Activated gamma-delta T cell (primary cell): ENCODE results near the gene CLCN7.
"Not testable (repeated sequence)": the region's sequence is repeated elsewhere in the genome, so short reads cannot be mapped to it uniquely, and the experiment has no call there.

ENCODE experiments used
- DNase-seq: peaks from one replicate; lab custom pipeline; 2025; lab: John Stamatoyannopoulos, UW

The CLCN7 gene

DNA sequence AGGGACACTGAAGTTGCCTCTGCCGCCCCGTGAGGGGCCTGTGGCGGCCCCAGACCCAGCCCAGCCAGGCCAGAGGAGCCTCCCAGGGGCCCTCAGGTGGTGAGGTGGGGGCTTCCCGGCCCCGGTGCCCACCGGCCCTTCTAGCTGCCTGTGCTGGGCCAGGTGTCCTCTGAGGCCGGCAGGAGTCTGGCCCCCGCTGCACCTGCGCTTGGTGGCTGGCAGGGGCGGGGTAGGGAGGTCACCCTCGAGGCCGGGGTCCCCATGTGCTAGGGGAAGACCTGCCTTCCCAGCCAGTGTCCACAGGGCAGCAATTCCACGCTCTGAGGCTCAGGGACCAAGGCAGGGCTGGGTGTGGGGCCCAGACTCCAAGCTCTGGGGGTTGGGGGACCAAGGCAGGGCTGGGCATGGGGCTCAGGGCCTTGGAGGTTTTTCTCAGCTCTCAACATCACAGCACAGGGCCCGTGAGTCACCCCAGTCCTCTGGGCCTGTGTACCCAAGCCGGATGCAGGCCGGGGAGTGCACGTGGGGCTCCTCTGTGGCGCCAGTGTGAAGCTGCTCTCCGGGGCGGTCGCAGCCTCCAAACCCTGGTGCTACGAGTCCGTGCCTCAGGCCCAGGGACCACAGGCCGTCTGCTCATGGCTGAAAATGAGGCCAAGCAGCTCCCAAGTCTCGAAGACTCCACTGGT is 29.2 kb downstream of the CLCN7 start:
- DNase-seq = no peak

DNA sequence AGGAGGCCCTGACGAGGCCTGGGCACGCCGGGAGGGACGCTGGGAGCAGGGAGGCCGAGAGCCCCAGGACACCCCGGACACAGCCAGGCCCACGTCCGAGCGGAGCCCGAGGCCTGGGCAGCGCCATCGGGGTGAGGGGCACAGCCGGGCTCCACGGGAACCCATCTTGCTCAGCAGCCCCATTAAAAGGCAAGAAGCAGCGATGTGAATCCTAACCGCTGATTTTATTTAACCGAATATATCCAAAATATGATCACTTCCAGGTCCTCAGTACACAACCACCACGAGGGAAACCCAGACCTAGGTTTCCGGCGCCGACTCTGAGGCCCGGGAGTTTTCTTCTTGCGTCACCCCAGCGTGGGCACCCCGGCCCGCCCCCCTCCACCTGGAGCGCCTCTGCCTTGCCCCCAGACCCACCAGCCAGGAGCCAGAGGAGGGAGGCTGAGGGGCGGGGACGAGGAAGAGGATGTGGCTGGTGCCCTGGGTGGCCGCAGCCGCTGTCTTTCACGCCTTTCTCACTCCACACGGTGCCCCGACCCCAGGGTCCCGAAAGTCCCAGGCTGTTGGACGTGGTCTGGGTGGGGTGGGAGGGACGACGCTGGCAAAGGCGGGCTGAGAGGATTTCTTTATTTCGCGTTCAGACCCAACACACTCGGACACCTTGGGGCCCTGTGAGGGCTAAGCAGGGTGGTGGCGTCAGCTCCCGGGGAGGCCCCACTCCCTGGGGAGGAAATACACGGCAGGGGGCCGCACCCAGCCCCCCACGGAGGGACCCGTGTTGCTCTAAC is 29.9 kb downstream of the CLCN7 start:
- no peak for DNase-seq

DNA sequence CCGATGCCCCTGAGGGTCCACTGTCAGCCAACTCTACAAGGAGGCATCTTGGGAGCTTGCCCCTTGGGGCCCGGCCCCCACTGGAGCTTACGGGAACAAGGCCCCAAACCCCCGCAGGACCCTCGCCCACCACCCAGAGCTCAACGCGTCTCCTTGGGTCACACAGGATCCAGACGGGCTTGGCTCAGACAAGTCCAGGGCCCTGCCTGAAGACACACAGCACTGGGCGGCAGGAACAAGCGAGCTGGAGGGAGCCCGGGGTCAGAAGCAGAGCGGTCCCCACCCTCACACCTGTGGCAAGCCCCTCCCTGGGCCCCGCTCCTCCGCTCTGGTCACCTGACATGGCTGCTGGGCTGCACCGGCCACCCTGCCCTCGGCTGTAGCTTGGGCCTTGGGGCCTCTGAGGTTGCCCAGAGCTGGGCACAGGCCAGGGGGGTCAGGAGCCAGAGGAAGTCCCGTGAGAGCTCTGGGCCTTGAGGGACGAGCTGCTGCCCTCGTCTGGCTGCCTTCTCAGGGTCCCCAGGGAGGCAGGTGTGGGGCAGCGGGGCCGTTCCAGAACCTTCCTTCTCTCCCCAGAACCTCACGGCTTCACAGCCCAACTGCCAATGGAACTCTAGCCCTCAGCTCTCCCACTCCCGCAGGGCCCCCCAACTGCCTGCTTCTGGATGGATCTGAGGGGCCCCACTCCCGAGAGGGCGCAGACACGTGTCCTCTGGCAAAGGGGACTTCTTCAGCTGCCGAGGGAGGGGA is 30.7 kb downstream of the CLCN7 start, which contains the start of gene CCDC154:
TSS of gene CCDC154 (minus strand) at position 577 of the 750 bp plus-strand sequence. CDS start at position 343, 234 bp downstream.
- DNase-seq = no peak

DNA sequence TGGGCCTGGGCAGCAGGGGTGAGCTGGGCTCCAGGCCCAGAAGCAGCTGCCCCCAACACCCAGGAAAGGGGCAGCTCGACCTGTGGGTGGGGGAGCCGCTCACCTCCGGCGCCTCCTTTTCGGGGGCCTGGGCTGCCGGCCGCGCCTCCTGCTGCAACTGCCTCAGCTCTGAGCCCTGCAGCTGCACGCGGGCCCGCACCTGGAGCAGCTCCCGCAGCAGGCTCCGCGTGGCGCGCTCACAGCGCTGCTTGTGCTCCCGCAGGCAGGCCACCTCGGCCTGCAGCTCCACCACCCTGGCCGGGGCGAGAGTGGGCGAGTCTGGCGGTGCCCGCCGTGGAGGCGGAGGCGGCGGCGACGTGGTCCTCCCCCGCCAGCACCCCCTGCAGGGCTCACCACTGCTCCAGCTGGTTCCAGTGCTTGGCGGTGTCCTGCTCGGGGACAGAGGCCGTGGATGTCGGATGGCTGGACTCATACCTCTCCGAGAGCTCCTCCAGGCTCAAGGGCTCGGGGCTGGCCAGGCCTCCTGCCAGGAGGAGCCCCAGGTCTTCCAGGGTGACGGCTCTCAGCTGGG is 31.3 kb downstream of the CLCN7 start:
- DNase-seq = no peak

DNA sequence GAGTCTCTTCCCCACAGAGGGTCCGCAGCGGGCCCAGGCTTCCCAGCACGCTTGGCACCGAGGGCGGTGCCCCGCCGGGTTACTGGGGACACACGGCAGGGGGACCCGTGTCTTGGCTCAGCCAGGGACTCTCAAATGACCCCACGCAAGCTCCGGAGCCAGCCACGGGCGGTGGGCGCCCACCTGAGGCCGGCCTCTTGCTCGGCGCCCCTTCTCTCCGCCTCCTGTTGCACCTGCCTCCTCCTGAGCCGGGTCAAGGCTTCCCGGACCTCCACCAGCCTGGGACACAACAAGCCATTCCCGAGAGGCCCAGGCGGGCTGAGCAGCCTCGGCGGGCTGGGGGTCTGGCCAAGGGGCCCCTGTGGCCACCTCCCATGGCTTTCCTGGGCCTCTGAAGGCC is 32.1 kb downstream of the CLCN7 start:
- DNase-seq = no peak

DNA sequence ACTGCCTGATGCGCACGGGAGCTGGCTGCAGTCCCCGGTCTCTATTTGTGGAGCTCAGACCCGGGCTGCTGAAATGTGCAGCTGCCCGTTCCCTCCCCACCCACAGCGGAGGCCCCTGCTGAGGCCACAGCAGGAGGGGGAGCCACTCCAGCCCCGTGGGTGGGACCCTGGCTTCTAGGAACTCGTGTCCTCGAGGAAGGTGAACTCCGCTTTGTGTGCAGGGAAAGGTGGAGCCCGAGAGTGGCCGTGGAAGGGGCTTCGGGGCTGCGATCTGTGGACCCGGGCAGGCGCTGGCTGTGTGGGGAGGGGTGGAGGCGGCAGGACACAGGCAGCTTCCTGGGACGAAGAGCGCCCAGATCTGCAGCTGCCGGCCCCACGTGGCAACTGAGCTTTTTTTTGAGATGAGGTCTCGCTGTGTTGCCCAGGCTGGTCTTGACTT is 33.4 kb downstream of the CLCN7 start:
- DNase-seq = no peak

DNA sequence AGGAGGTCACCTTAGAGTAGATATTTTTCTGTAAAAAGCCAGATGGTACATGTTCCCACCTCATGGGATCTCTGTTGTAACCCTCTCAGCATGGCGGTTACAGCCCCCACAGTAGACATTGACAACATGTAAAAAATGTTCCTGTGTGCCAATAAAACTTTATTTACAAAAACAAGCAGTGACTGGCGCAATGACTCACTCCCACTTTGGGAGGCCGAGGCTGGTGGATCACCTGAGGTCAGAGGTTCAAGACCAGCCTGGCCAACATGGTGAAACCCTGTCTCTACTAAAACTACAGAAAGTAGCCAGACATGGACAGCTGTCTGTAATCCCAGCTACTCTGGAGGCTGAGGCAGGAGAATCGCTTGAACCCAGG is 35.1 kb downstream of the CLCN7 start:
- DNase-seq = not testable (repeated sequence)

DNA sequence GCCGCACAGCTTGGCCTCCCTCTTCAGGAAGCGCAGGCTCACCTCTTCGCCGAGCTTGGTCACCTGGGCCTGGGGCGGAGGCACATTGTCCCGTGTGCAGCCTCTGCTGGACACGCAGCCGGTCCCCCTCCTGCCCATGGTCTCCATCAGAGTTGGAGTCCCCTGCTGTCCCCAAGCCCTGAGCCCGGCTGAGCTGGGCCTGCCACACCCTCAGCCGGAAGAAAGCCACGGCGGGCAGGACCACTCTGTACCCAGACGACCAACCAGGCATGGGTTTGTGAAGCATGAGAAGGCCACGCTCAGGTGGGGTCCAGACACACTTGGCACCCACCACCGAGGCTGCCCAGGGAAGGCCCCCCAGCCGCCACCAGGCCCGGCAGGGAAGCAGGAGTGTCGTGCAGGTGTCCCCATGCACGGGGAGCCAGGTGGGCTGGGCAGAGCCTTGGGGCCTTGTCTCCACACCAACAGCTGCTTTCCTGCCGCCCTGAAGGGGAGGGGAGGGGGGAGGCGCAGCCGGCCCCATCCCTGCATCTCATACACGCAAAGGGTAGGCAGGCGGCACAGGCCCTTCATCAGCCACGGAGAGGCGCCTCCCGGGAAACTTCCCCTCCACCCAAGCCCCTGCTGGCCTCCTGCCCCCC is 35.6 kb downstream of the CLCN7 start:
- DNase-seq = no peak

DNA sequence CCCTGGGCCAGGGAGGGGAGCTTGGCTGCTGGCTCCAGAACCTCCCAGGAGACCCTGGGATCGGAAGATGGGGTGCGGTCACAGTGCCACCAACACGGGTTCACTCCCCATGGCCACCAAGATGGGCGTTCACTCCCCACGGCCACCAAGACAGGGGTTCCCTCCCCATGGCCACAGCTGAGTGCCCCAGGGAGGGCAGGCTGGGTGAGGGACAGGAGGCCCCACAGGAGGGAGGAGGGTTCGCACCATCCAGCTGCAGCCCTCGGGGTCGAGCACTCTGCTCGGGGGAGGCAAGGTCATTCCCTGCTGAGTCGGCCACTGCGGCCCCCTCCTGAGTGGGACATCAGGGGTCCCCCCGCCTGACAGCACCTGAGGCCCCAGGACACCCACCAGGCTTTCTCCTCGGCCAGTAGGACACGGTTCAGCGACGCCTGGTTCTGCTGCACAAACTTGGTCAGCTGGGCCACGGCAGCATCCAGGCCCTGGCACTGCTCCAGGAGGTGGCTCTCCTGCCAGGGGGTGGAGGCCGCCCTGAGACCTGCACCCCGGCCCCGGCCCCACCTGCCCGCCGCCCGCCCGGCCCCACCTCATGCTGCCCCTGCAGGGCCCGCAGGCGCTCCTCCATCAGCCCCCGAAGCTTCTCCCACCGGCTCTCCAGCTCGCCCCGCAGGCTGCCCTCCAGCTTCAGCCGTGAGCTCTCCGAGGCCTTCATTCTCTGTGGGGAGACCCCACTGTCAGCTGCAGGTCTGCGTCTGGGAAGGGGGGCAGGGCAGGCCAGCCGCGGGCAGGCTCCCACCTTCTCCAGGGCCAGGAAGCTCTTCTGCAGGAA is 36.4 kb downstream of the CLCN7 start:
- no peak for DNase-seq

DNA sequence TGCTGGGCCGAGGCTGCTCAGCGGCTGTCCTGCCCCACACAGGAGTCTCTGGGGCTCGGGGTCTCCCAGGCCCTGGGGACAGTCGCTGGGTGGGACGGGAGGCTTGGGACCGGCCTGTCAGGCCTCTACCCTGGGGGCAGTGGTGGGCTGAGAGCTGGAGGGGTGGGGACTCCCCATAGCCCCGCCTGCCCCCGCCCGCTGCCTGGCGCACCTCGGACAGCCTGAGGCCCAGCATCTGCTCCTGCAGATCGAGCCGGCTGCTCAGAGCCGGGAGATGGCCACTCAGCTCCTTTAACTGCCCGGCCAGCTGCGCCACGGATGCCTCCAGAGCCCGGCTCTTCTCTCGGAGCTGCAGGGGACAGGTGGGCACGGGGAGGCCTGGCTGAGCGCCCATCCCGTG is 37.2 kb downstream of the CLCN7 start:
- DNase-seq = no peak

DNA sequence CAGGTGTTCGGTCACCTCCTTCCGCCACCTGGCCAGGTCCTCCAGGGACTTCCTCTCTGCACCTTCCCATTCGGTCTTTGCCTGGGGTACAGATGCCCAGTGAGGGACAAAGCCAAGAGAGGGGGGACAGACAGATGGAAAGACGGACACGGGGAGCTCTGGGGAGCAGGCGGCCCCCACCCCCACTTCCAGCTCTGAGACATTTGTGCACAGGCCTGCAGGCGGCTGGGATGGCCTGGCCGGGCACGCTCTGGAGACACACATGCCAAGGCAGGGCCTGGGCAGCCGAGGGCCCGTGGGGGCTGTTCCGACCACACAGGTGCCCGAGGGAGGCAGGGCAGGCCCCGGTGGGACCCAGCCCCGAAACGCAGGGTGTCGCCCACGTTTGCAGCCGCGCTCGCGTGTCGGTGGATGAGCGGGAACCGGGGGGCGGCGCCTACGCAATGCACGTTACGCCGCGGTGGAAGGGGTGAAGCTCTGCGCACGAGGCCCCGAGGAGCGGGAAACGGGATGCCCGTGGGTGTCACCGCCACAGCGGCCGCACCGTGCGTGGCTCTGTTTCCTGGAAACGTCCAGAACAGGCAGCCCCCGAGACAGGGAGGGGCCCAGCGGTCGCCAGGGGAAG is 38.0 kb downstream of the CLCN7 start:
- no peak for DNase-seq

DNA sequence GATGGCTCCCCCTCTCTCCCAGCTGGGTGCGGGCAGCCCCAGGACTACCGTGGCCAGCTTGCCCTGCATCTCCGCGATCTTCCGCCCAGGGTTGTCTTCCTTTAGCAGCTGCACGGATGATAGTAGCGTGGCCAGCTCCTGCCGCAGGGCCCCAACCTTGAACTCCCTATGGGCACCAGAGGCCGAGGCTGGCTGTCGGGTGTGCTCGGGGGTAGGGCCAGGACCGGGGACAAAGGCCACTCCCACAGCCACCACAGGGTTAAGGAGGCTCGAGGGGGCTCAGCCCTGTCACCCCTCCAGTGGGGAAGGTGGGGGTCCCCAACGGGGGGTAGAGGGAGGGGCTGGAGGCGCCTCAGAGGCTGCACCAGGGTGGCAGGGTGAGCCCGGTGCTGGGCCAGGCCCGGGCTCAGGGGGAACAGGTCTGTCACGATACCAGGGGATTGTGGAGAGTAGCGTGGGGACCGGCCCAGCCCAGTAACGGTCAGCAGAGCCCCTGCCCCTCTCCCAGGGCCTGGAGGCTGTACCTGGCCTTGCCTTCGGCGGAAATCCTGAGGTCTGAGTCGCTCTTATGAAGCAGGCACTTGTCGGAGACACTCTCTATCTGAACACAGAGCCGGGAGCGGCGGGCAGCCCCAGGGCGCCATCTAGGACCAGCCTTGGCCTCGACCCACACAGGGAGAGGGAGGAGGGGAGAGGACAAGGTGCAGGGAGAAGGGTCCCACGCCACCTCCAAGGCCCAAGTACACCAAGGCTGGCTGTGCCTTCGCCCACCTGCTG is 38.7 kb downstream of the CLCN7 start:
- DNase-seq = no peak

DNA sequence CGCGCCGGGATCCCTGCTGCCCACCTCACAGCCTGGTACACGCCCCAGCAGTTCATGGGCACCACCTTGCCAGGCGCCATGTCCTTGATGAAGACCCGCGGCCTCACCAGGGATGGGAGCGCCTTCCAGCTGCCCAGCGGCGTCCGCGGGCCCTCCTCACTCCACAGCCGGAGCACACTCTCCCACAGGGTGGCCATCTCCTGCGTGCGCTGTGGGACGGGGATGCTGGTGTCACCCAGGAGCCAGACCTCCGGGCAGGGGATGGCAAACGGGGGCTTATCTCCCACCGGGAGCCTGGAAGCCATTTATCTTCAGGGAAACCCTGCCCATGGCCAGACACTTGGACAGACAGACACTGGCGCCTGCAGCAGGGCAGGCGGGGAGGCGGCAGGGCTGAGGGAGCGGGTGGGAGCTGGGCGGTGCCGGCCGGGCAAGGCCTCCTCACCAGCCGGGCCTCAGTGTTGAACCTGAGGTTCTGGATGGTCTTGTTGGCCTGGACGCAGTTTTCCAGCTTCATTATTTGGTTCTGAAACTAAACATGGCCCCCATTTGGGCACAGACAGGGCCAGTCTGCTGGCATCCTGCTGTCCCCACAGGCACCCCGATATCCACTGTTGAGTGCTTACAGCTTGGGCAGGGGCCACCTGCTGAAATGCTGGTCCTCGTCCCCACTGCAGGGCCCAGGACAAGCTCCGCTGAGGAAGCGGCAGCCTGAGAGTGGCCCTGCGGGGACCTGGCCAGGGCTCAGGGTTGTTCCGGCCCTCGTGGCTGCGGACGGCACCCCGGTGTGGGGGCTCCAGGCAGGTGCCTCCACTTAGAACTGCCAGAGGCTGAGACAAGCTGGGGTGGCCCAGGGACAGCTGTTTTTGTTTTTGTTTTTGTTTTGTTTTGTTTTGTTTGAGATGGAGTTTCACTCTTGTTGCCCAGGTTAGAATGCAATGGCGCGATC is 39.9 kb downstream of the CLCN7 start:
- DNase-seq = no peak

DNA sequence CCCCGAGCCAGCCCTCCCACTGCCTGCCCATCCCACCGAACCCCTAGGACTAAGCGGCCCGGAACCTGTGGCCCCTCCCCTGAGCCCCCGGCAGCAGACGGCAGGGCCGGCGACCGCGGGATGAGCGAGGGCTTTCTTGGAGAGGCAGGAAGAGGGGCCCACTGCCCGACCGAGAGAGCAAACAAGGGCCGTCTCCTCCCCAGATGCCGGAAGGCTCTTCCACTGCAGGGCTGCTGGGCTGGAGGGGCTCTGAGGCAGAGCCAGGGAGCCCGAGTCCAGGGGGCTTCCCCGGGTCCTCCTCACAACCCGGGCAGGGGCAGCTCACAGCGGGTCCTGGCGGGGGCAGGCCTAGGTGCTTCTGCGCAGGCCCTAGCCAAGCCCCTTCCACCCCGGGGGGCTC is 41.1 kb downstream of the CLCN7 start:
- no peak for DNase-seq

DNA sequence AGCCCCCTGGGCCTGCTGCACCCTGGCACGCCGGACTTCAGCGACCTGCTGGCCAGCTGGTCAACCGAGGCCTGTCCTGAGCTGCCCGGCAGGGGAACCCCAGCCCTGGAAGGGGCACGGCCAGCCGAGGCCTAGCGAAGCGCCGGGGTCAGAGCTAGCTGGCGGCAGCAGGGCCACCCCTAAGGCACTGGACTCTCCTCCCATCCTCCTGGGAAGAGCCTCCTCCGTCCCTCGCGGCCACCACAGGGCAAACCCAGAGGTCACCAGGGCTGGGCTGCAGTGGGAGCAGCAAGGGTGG is 41.6 kb downstream of the CLCN7 start:
- no peak for DNase-seq

DNA sequence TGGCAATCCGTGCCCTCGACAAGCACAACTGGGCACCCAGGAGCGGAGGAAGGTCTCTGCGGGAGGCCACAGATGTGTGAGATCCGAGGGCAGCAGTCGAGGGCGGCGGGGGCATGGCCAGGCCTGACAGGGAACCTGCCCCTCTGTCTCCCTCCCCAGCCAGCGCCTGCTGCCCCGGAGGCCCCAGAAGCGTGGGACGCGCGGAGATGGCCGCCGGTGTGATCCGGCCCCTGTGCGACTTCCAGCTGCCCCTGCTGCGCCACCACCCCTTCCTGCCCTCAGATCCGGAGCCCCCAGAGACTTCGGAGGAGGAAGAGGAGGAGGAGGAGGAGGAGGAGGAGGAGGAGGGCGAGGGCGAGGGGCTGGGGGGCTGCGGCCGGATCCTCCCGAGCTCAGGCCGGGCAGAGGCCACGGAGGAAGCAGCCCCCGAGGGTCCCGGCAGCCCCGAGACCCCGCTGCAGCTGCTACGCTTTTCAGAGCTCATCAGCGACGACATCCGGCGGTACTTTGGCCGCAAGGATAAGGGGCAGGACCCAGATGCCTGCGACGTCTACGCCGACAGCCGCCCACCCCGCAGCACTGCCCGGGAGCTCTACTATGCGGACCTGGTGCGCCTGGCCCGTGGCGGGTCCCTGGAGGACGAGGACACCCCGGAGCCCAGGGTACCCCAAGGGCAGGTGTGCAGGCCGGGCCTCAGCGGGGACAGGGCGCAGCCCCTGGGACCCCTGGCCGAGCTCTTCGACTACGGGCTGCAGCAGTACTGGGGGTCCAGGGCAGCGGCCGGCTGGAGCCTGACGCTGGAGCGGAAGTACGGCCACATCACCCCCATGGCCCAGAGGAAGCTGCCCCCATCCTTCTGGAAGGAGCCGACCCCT is 42.2 kb downstream of the CLCN7 start:
- DNase-seq = no peak

DNA sequence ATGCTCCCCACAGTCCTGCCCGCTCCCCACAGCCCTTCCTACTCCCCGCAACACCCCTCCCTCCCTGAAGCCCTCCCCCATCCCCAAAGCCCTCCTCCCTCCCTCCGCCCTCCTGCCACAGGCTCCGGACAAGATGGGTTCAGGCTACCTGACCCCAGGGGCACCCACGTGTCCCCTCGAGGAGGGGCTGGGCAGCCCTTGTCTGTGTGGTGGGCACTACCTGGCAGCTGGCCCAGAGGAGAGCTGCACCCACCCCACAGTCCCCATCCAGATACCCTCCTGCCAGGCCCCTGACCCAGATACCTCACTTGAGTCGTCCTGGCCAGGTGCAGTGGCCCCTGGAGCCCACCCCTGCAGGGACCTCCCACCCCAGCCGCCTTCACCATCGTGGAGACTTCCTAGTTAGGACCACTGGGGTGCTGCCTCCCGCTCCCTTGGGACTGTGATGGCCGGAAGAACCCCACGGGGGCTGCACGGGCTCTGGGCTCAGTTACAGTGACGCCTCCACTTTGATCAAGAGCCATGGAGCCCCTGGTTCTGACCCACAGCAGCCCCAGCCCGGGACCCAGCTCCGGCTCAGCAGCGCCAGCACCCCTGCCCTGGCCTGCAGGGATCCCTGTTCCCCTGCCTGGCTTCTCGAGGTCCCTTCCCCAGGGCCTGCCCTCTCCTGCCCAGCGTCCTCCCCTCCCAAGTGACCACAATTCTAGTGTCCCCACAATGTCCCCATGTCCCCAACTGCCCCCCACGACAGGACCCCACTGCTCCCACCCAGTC is 43.1 kb downstream of the CLCN7 start:
- DNase-seq = no peak
